GM12878 (cell line): ENCODE results near the gene CHD1L. TPM values are rescaled to one million over a fixed set of nuclear protein-coding genes. Genes with fewer than 3 reads are reported as not detected.

ENCODE experiments used
- ATAC-seq: fragments of 200-7000 bp; cut with Tn5 transposase; 3 replicates; pipeline ENCODE4 v1.9.1; 2020; ENCODE audit warnings: mild to moderate bottlenecking, moderate library complexity
- BruUV-seq: library from RNA; stranded (reverse); fragments of 400-500 nt; replicated peaks from 2 replicates; lab custom pipeline; 2021; lab: Mats Ljungman, UMichigan
- CTCF ChIA-PET: fragments of 300-600 bp; sonication (Branson Sonifier 250); formaldehyde crosslinking; extraction: SDS; loops from one replicate; lab custom pipeline; 2021; ENCODE audit warnings: inconsistent platforms; lab: Yijun Ruan, JAX
- POLR2A ChIA-PET: fragments of 350-600 bp; formaldehyde crosslinking; extraction: SDS; loops from one replicate; lab custom pipeline; 2021; ENCODE audit warnings: inconsistent platforms; lab: Charles Lee
- RAD21 ChIA-PET: fragments of 300-600 bp; sonication (Branson Sonifier 250); formaldehyde crosslinking; loops from one replicate; lab custom pipeline; 2023; ENCODE audit warnings: antibody characterized with exemption; ENCODE audit not compliant: unreplicated experiment; lab: Charles Lee
- SMC1A ChIA-PET: fragments of 300-600 bp; sonication (Branson Sonifier 250); formaldehyde crosslinking; loops from one replicate; lab custom pipeline; 2023; ENCODE audit not compliant: unreplicated experiment, uncharacterized antibody; lab: Charles Lee
- DNase-seq: peaks from one replicate; pipeline ENCODE4 v3.0.0-alpha.2; 2011; ENCODE audit warnings: low read depth, low spot score
- FAIRE-seq: peaks from 3 replicates; lab custom pipeline; 2011; peaks lifted over from hg19 to GRCh38; lab: Jason Lieb, UNC
- H2AFZ ChIP-seq: 2 replicates; pipeline ENCODE4 v1.6.0; 2011; ENCODE audit warnings: low read depth, low read length, control low read depth; ENCODE audit not compliant: control insufficient read depth
- H3K27ac ChIP-seq: 2 replicates; pipeline ENCODE4 v1.5.1; 2011; ENCODE audit warnings: control low read depth; ENCODE audit not compliant: control insufficient read depth, insufficient read depth
- H3K27me3 ChIP-seq, 2 experiments: replicated peaks in 1 of 2; 2 replicates each; pipeline versions ENCODE4 v1.6.0 to v1.6.1; 2011; ENCODE audit warnings: low read length in 1 of 2; ENCODE audit not compliant: control insufficient read depth in 2 of 2, insufficient read depth in 2 of 2
- H3K36me3 ChIP-seq, 2 experiments: 2 replicates each; pipeline ENCODE4 v1.5.1; 2011; ENCODE audit warnings: low read length in 1 of 2; ENCODE audit not compliant: control insufficient read depth in 2 of 2, insufficient read depth in 2 of 2
- H3K4me1 ChIP-seq: 2 replicates; pipeline ENCODE4 v1.6.1; 2011; ENCODE audit warnings: mild to moderate bottlenecking, low read length, moderate library complexity, mixed read lengths; ENCODE audit not compliant: control insufficient read depth, insufficient read depth
- H3K4me2 ChIP-seq: 2 replicates; pipeline ENCODE4 v1.6.0; 2011; ENCODE audit warnings: control low read depth; ENCODE audit not compliant: control insufficient read depth, insufficient read depth
- H3K4me3 ChIP-seq: fragments of 200-600 bp; sonication (generic); 2 replicates; pipeline ENCODE4 v1.5.1; 2016
- H3K79me2 ChIP-seq: 2 replicates; pipeline ENCODE4 v1.6.0; 2011; ENCODE audit warnings: low read length; ENCODE audit not compliant: control insufficient read depth, insufficient read depth
- H3K9ac ChIP-seq: 2 replicates; pipeline ENCODE4 v1.8.0; 2011; ENCODE audit warnings: low read length, control low read depth, mixed read lengths; ENCODE audit not compliant: control insufficient read depth, insufficient read depth
- H3K9me3 ChIP-seq: replicated peaks from 3 replicates; pipeline ENCODE4 v1.5.1; 2011; ENCODE audit warnings: mild to moderate bottlenecking, low read length; ENCODE audit not compliant: control insufficient read depth, insufficient read depth
- H4K20me1 ChIP-seq: 2 replicates; pipeline ENCODE4 v1.6.0; 2011; ENCODE audit not compliant: control insufficient read depth, insufficient read depth
- ASH2L ChIP-seq: fragments of 300-600, 200-600 bp; sonication (generic); IDR thresholded peaks from 2 replicates; pipeline ENCODE4 v1.6.1; 2017; ENCODE audit warnings: low read depth, mild to moderate bottlenecking, borderline replicate concordance
- BHLHE40 ChIP-seq, 2 experiments: fragments of 450-650 bp in 1 of 2; IDR thresholded peaks; 2 replicates each; pipeline ENCODE4 v1.6.1; 2011 to 2017; ENCODE audit warnings: low read depth in 2 of 2, borderline replicate concordance in 1 of 2, improper control_type of control experiment in 1 of 2, low read length in 1 of 2, mild to moderate bottlenecking in 1 of 2
- HDAC6 ChIP-seq: fragments of 200-600 bp; sonication (generic); IDR thresholded peaks from one replicate; pipeline ENCODE4 v1.8.0; 2017; ENCODE audit warnings: antibody characterized with exemption; ENCODE audit not compliant: unreplicated experiment
- KDM1A ChIP-seq: fragments of 200-600 bp; sonication (generic); IDR thresholded peaks from 2 replicates; pipeline ENCODE4 v1.6.1; 2016; ENCODE audit warnings: borderline replicate concordance
- LARP7 ChIP-seq: fragments of 450-650 bp; IDR thresholded peaks from 2 replicates; pipeline ENCODE4 v1.6.1; 2017; ENCODE audit warnings: mild to moderate bottlenecking
- MYB ChIP-seq: fragments of 150-350 bp; IDR thresholded peaks from 2 replicates; pipeline ENCODE4 v1.6.1; 2014; ENCODE audit warnings: mild to moderate bottlenecking, low read depth, low read length, borderline replicate concordance
- NR2F1 ChIP-seq: fragments of 450-650 bp; conservative IDR thresholded peaks from 2 replicates; pipeline ENCODE4 v1.6.1; 2017; ENCODE audit warnings: mild to moderate bottlenecking
- SIN3A ChIP-seq: IDR thresholded peaks from 2 replicates; pipeline ENCODE4 v1.6.1; 2012; ENCODE audit warnings: low read depth, low read length, improper control_type of control experiment
- SMC3 ChIP-seq: IDR thresholded peaks from 2 replicates; pipeline ENCODE4 v1.6.1; 2011; ENCODE audit warnings: low read length, improper control_type of control experiment, borderline replicate concordance
- SUPT20H ChIP-seq: IDR thresholded peaks from 2 replicates; pipeline ENCODE4 v1.6.1; 2011; ENCODE audit warnings: low read depth, mild to moderate bottlenecking, low read length, moderate library complexity, borderline replicate concordance; ENCODE audit not compliant: control insufficient read depth
- ZNF207 ChIP-seq: fragments of 450-650 bp; IDR thresholded peaks from 2 replicates; pipeline ENCODE4 v1.6.1; 2014; ENCODE audit warnings: antibody characterized with exemption, mild to moderate bottlenecking, borderline replicate concordance
- WGBS: methylation state at CpG from one replicate; pipeline ENCODE4 v1.1.6; 2016; ENCODE audit warnings: low lambda C conversion rate; ENCODE audit not compliant: insufficient replicate concordance, insufficient coverage; ENCODE audit errors: missing lambda C conversion rate; 5-methylcytosine and 5-hydroxymethylcytosine counted together
- in situ Hi-C: fragments of 300-500 bp; cut with MboI; formaldehyde crosslinking; loops from 9 replicates; pipeline ENCODE4 v1.14.3; 2018; ENCODE audit warnings: mixed read lengths
- intact Hi-C: fragments of 100-400 bp; cut with micrococcal nuclease; formaldehyde crosslinking; loops from one replicate; pipeline ENCODE4 v1.14.2; 2022; ENCODE audit not compliant: unreplicated experiment
- polyA plus RNA-seq, 11 experiments: library from polyadenylated mRNA; depleted of rRNA in 4 of 11; unstranded in 6 of 11; stranded (reverse) in 5 of 11; fragments of >200 nt; fragmentation: Nextera tagmentation in 4 of 11; fragmentation: Illumina TruSeq in 1 of 11; extraction: Ambion mirVana in 4 of 11; extraction: Trizol in 1 of 11; gene quantifications; 1 replicate in 1 of 11; 2 replicates in 10 of 11; pipeline versions ENCODE4 v1.2.1 to v1.2.3, GENCODE V29; 2011 to 2016; ENCODE audit warnings: inconsistent platforms in 2 of 11, missing spikeins in 2 of 11, low read depth in 1 of 11
- total RNA-seq, 4 experiments: library from RNA; depleted of rRNA in 3 of 4; stranded (reverse); fragments of >200 nt in 3 of 4; fragmentation: Illumina TruSeq in 1 of 4; extraction: Trizol in 1 of 4; gene quantifications; 2 replicates each; pipeline versions ENCODE4 v1.2.1 to v1.2.3, GENCODE V29; 2013 to 2021
- TF ChIP-seq, protein P1 (sequence below): fragments of 450-650 bp; IDR thresholded peaks from 2 replicates; pipeline ENCODE4 v1.6.1; 2018; ENCODE audit warnings: mild to moderate bottlenecking, low read depth, moderate library complexity; ENCODE audit not compliant: partially characterized antibody
- TF ChIP-seq, protein P2 (sequence below): IDR thresholded peaks from 2 replicates; pipeline ENCODE4 v1.6.1; 2011; ENCODE audit warnings: mild to moderate bottlenecking, low read depth, low read length, moderate library complexity; ENCODE audit not compliant: insufficient replicate concordance
- TF ChIP-seq, protein P3 (sequence below): IDR thresholded peaks from 2 replicates; pipeline ENCODE4 v1.6.1; 2011; ENCODE audit warnings: borderline replicate concordance, low read depth, mild to moderate bottlenecking, moderate library complexity, mixed read lengths, low read length; ENCODE audit not compliant: insufficient read depth; ENCODE audit errors: extremely low read length
- TF ChIP-seq, protein P4 (sequence below): fragments of 450-650 bp; IDR thresholded peaks from 2 replicates; pipeline ENCODE4 v1.6.1; 2017; ENCODE audit warnings: mild to moderate bottlenecking, moderate library complexity

The CHD1L gene
- total and polyA plus RNA-seq, 10 of the 15 experiments (the other 5 are each of a cell fraction or from before 2014, with no cell fraction given), result 21.2 to 54.2 (median 44.5) TPM

DNA sequence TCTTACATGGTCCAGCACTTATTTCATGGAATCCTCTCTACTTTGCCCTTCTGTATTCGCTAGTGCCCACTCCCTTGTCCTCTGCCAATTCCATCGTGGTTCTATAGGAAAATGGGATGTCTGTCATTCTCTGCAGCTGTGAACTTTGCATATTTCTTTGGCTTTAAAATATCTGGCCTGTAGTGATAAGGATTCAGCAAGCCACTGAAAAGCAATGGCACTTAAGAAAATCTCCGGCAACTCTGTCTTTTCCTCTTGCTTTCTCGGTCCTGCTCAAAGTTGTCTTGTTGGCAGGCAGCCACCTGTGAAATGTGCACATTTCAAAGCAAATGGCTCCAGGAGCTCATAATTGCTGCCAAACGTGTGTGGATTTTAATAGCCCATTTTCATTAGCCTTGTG is 91.8 kb downstream of the CHD1L start:
- FAIRE-seq (no peak), DNase-seq (no peak), ATAC-seq (no peak)
- H3K27me3 ChIP-seq, result no peaks in the 10 kb centered on the region
- H2AFZ ChIP-seq, result no peak overlapping the region
- no TSS peak for BruUV-seq
- H3K4me1 ChIP-seq, result no peaks in the 10 kb centered on the region
- intact Hi-C loops (no loop called here), in situ Hi-C loops (no loop called here)
- SMC1A ChIA-PET, result no interaction called here
- H3K9ac ChIP-seq, result no peak overlapping the region
- TF ChIP-seq KDM1A (no peak), HDAC6 (no peak), LARP7 (no peak), NR2F1 (no peak), ZNF207 (no peak), SUPT20H (no peak), SIN3A (no peak), MYB (no peak), SMC3 (no peak), ASH2L (no peak), BHLHE40 (IDR thresholded peaks at IDR 0.05; ENCODE audit: borderline replicate concordance in 1 of 2, low read depth in 2 of 2, low read length in 1 of 2) (no peak)
- TF ChIP-seq, protein P1, sequence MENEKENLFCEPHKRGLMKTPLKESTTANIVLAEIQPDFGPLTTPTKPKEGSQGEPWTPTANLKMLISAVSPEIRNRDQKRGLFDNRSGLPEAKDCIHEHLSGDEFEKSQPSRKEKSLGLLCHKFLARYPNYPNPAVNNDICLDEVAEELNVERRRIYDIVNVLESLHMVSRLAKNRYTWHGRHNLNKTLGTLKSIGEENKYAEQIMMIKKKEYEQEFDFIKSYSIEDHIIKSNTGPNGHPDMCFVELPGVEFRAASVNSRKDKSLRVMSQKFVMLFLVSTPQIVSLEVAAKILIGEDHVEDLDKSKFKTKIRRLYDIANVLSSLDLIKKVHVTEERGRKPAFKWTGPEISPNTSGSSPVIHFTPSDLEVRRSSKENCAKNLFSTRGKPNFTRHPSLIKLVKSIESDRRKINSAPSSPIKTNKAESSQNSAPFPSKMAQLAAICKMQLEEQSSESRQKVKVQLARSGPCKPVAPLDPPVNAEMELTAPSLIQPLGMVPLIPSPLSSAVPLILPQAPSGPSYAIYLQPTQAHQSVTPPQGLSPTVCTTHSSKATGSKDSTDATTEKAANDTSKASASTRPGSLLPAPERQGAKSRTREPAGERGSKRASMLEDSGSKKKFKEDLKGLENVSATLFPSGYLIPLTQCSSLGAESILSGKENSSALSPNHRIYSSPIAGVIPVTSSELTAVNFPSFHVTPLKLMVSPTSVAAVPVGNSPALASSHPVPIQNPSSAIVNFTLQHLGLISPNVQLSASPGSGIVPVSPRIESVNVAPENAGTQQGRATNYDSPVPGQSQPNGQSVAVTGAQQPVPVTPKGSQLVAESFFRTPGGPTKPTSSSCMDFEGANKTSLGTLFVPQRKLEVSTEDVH, result no peak
- TF ChIP-seq, protein P2, sequence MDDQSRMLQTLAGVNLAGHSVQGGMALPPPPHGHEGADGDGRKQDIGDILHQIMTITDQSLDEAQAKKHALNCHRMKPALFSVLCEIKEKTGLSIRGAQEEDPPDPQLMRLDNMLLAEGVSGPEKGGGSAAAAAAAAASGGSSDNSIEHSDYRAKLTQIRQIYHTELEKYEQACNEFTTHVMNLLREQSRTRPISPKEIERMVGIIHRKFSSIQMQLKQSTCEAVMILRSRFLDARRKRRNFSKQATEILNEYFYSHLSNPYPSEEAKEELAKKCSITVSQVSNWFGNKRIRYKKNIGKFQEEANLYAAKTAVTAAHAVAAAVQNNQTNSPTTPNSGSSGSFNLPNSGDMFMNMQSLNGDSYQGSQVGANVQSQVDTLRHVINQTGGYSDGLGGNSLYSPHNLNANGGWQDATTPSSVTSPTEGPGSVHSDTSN, result no peak
- TF ChIP-seq, protein P3, sequence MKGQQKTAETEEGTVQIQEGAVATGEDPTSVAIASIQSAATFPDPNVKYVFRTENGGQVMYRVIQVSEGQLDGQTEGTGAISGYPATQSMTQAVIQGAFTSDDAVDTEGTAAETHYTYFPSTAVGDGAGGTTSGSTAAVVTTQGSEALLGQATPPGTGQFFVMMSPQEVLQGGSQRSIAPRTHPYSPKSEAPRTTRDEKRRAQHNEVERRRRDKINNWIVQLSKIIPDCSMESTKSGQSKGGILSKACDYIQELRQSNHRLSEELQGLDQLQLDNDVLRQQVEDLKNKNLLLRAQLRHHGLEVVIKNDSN, result no peak
- TF ChIP-seq, protein P4, sequence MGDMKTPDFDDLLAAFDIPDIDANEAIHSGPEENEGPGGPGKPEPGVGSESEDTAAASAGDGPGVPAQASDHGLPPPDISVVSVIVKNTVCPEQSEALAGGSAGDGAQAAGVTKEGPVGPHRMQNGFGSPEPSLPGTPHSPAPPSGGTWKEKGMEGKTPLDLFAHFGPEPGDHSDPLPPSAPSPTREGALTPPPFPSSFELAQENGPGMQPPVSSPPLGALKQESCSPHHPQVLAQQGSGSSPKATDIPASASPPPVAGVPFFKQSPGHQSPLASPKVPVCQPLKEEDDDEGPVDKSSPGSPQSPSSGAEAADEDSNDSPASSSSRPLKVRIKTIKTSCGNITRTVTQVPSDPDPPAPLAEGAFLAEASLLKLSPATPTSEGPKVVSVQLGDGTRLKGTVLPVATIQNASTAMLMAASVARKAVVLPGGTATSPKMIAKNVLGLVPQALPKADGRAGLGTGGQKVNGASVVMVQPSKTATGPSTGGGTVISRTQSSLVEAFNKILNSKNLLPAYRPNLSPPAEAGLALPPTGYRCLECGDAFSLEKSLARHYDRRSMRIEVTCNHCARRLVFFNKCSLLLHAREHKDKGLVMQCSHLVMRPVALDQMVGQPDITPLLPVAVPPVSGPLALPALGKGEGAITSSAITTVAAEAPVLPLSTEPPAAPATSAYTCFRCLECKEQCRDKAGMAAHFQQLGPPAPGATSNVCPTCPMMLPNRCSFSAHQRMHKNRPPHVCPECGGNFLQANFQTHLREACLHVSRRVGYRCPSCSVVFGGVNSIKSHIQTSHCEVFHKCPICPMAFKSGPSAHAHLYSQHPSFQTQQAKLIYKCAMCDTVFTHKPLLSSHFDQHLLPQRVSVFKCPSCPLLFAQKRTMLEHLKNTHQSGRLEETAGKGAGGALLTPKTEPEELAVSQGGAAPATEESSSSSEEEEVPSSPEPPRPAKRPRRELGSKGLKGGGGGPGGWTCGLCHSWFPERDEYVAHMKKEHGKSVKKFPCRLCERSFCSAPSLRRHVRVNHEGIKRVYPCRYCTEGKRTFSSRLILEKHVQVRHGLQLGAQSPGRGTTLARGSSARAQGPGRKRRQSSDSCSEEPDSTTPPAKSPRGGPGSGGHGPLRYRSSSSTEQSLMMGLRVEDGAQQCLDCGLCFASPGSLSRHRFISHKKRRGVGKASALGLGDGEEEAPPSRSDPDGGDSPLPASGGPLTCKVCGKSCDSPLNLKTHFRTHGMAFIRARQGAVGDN, result no peak
- CTCF ChIA-PET, result no interaction called here
- H3K4me2 ChIP-seq, result no peak overlapping the region
- 21% methylated on average over 5 of the region's 5 CpGs for WGBS
- POLR2A ChIA-PET, result no interaction called here
- H3K79me2 ChIP-seq, result no peaks in the 10 kb centered on the region
- no peaks in the 10 kb centered on the region for H3K36me3 ChIP-seq
- H3K4me3 ChIP-seq, result no peak overlapping the region
- H3K27ac ChIP-seq, result no peak overlapping the region
- no peaks in the 10 kb centered on the region for H4K20me1 ChIP-seq
- no peaks in the 10 kb centered on the region for H3K9me3 ChIP-seq
- RAD21 ChIA-PET, result no interaction called here
